Endodermal cell (in vitro differentiated cells): ENCODE results near the gene TAF9. TPM values are rescaled to one million over a fixed set of nuclear protein-coding genes. Genes with fewer than 3 reads are reported as not detected.

Experiments used
- DNase-seq: peaks from one replicate; pipeline ENCODE4 v3.0.0-alpha.2; 2017
- H3K27ac ChIP-seq: 2 replicates; pipeline ENCODE4 v1.5.1; 2013; ENCODE audit warnings: mild to moderate bottlenecking, low read depth, low read length, moderate library complexity
- H3K27me3 ChIP-seq: 2 replicates; pipeline ENCODE4 v1.6.1; 2013; ENCODE audit warnings: mild to moderate bottlenecking, low read length, moderate library complexity; ENCODE audit not compliant: insufficient read depth, control insufficient read depth, poor library complexity, severe bottlenecking
- H3K36me3 ChIP-seq: 2 replicates; pipeline ENCODE4 v1.7.0; 2013; ENCODE audit warnings: mild to moderate bottlenecking, low read length, moderate library complexity; ENCODE audit not compliant: control insufficient read depth, insufficient read depth
- H3K4me1 ChIP-seq: one replicate; pipeline ENCODE4 v1.7.0; 2013; ENCODE audit warnings: low read length; ENCODE audit not compliant: control insufficient read depth, insufficient read depth
- H3K4me3 ChIP-seq: 2 replicates; pipeline ENCODE4 v1.5.1; 2013; ENCODE audit warnings: mild to moderate bottlenecking, low read length, moderate library complexity
- H3K9ac ChIP-seq: 2 replicates; pipeline ENCODE4 v1.6.1; 2013; ENCODE audit warnings: mild to moderate bottlenecking, low read length, moderate library complexity; ENCODE audit not compliant: poor library complexity, severe bottlenecking; ENCODE audit errors: extremely low read depth
- H3K9me3 ChIP-seq: 2 replicates; pipeline ENCODE4 v1.6.1; 2013; ENCODE audit warnings: mild to moderate bottlenecking, low read length, moderate library complexity; ENCODE audit not compliant: control insufficient read depth
- H3K27ac Mint-ChIP-seq: 2 replicates; pipeline ENCODE4 v1.8.0; 2020; ENCODE audit warnings: mixed read lengths
- H3K27me3 Mint-ChIP-seq: 2 replicates; pipeline ENCODE4 v1.8.0; 2021; ENCODE audit warnings: mild to moderate bottlenecking, mixed read lengths; ENCODE audit not compliant: insufficient read depth
- H3K36me3 Mint-ChIP-seq: 2 replicates; pipeline ENCODE4 v1.8.0; 2020; ENCODE audit warnings: low read depth, mixed read lengths
- H3K4me1 Mint-ChIP-seq: 2 replicates; pipeline ENCODE4 v1.8.0; 2020; ENCODE audit warnings: mixed read lengths
- H3K4me3 Mint-ChIP-seq: 2 replicates; pipeline ENCODE4 v1.8.0; 2020; ENCODE audit warnings: mild to moderate bottlenecking, moderate library complexity, mixed read lengths
- H3K9me3 Mint-ChIP-seq: 2 replicates; pipeline ENCODE4 v1.8.0; 2020; ENCODE audit warnings: mild to moderate bottlenecking, mixed read lengths
- WGBS, 2 experiments: methylation state at CpG; one replicate each; pipeline versions ENCODE4 v1.1.5 to v1.1.7; 2013; ENCODE audit warnings: missing lambda C conversion rate in 2 of 2, mixed read lengths in 1 of 2; ENCODE audit not compliant: insufficient coverage in 1 of 2, insufficient read length in 1 of 2; 5-methylcytosine and 5-hydroxymethylcytosine counted together
- total RNA-seq, 2 donors: library from RNA; stranded (reverse); fragmentation: NEBNext Ultra II Directional in 1 of 2; extraction: Animal tissue kit (Norgen Biotek cat#: 25700) in 1 of 2; gene quantifications; 2 replicates in 1 of 2; 3 replicates in 1 of 2; pipeline ENCODE4 v1.2.1, GENCODE V29; 2021
- TF ChIP-seq, protein P1 (sequence below): fragments of 200-600 bp; sonication (generic); conservative IDR thresholded peaks from 2 replicates; pipeline ENCODE4 v1.5.0; 2021; ENCODE audit warnings: antibody characterized with exemption, mild to moderate bottlenecking

The TAF9 gene
- total RNA-seq, 2 donors from 2014 or later, result 69.5 to 74.3 TPM

- Mint-ChIP-seq H3K4me3 (no peak overlapping the region), H3K27me3 (no peaks in the 10 kb centered on the region), H3K9me3 (no peaks in the 10 kb centered on the region), H3K36me3 (peaks cover 55% of the 10 kb centered on the region), H3K4me1 (no peaks in the 10 kb centered on the region), H3K27ac (no peak overlapping the region)
- H3K27me3 ChIP-seq, result no peaks in the 10 kb centered on the region
- H3K4me3 ChIP-seq, result no peak overlapping the region
- H3K27ac ChIP-seq, result no peak overlapping the region
- WGBS, 2 experiments, result 82 to 94% methylated on average over 11 to 15 of the region's 15 CpGs
- H3K36me3 ChIP-seq, result peaks cover 61% of the 10 kb centered on the region
- H3K9me3 ChIP-seq, result no peaks in the 10 kb centered on the region
- no peak overlapping the region for H3K9ac ChIP-seq
- no peaks in the 10 kb centered on the region for H3K4me1 ChIP-seq
- TF ChIP-seq, protein P1, sequence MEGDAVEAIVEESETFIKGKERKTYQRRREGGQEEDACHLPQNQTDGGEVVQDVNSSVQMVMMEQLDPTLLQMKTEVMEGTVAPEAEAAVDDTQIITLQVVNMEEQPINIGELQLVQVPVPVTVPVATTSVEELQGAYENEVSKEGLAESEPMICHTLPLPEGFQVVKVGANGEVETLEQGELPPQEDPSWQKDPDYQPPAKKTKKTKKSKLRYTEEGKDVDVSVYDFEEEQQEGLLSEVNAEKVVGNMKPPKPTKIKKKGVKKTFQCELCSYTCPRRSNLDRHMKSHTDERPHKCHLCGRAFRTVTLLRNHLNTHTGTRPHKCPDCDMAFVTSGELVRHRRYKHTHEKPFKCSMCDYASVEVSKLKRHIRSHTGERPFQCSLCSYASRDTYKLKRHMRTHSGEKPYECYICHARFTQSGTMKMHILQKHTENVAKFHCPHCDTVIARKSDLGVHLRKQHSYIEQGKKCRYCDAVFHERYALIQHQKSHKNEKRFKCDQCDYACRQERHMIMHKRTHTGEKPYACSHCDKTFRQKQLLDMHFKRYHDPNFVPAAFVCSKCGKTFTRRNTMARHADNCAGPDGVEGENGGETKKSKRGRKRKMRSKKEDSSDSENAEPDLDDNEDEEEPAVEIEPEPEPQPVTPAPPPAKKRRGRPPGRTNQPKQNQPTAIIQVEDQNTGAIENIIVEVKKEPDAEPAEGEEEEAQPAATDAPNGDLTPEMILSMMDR, result no peak
- DNase-seq, result no peak
These were observed 35.5 kb upstream of the TAF9 start for GRCh38 chr5:69404659-69405330.

GRCh38 chr5:69378376-69378775 lies 9.1 kb upstream of the TAF9 start:
- H3K4me3 Mint-ChIP-seq, result no peak overlapping the region
- H3K36me3 Mint-ChIP-seq, result peaks cover 47% of the 10 kb centered on the region

GRCh38 chr5:69374911-69375446 lies 5.7 kb upstream of the TAF9 start:
- Mint-ChIP-seq H3K27me3 (no peaks in the 10 kb centered on the region), H3K36me3 (peaks cover 29% of the 10 kb centered on the region), H3K9me3 (no peaks in the 10 kb centered on the region), H3K4me3 (no peak overlapping the region), H3K27ac (peak overlapping the region; percentile 21), H3K4me1 (peaks cover 6% of the 10 kb centered on the region)
- TF ChIP-seq, protein P1, result no peak
- H3K4me1 ChIP-seq, result no peaks in the 10 kb centered on the region
- H3K36me3 ChIP-seq, result peaks cover 51% of the 10 kb centered on the region
- DNase-seq, result no peak
- no peak overlapping the region for H3K4me3 ChIP-seq
- H3K27me3 ChIP-seq, result no peaks in the 10 kb centered on the region
- no peaks in the 10 kb centered on the region for H3K9me3 ChIP-seq
- no peak overlapping the region for H3K9ac ChIP-seq
- 85 to 97% methylated on average over 4 of the region's 4 CpGs for WGBS, 2 experiments
- H3K27ac ChIP-seq, result no peak overlapping the region

More at GRCh38 chr5:69378376-69378775, 9.1 kb upstream of the TAF9 start:
- Histone ChIP-seq H3K4me1 (no peaks in the 10 kb centered on the region), H3K9ac (no peak overlapping the region), H3K27ac (no peak overlapping the region), H3K9me3 (no peaks in the 10 kb centered on the region), H3K36me3 (peaks cover 79% of the 10 kb centered on the region), H3K4me3 (no peak overlapping the region), H3K27me3 (no peaks in the 10 kb centered on the region)
- TF ChIP-seq, protein P1, result no peak
- H3K9me3 Mint-ChIP-seq, result no peaks in the 10 kb centered on the region
- no peak for DNase-seq
- H3K4me1 Mint-ChIP-seq, result no peaks in the 10 kb centered on the region
- no peak overlapping the region for H3K27ac Mint-ChIP-seq
- H3K27me3 Mint-ChIP-seq, result no peaks in the 10 kb centered on the region
